Vagina (tissue), 2 donors: ENCODE data around the gene NTRK1.

ENCODE experiments used
- POLR2A ChIP-seq, 2 donors: fragments of 450-650 bp; IDR thresholded peaks; one replicate each; pipeline ENCODE4 v1.6.1; 2017; ENCODE audit warnings: antibody characterized with exemption in 2 of 2, mild to moderate bottlenecking in 2 of 2, moderate library complexity in 2 of 2
- POLR2AphosphoS5 ChIP-seq, 2 donors: sonication (generic); formaldehyde crosslinking; IDR thresholded peaks; one replicate each; pipeline ENCODE4 v1.9.0; 2017; ENCODE audit warnings: antibody characterized with exemption in 2 of 2, mild to moderate bottlenecking in 2 of 2, low read depth in 1 of 2; ENCODE audit not compliant: insufficient read depth in 1 of 2
- TF ChIP-seq, protein P1 (sequence below), 3 experiments: fragments of 450-650 bp in 2 of 3; fragments of 200-600 bp in 1 of 3; sonication (generic) in 1 of 3; IDR thresholded peaks; one replicate each; pipeline ENCODE4 v1.5.1; 2017 to 2019; ENCODE audit warnings: antibody characterized with exemption in 3 of 3, mild to moderate bottlenecking in 2 of 3, moderate library complexity in 2 of 3

DNA sequence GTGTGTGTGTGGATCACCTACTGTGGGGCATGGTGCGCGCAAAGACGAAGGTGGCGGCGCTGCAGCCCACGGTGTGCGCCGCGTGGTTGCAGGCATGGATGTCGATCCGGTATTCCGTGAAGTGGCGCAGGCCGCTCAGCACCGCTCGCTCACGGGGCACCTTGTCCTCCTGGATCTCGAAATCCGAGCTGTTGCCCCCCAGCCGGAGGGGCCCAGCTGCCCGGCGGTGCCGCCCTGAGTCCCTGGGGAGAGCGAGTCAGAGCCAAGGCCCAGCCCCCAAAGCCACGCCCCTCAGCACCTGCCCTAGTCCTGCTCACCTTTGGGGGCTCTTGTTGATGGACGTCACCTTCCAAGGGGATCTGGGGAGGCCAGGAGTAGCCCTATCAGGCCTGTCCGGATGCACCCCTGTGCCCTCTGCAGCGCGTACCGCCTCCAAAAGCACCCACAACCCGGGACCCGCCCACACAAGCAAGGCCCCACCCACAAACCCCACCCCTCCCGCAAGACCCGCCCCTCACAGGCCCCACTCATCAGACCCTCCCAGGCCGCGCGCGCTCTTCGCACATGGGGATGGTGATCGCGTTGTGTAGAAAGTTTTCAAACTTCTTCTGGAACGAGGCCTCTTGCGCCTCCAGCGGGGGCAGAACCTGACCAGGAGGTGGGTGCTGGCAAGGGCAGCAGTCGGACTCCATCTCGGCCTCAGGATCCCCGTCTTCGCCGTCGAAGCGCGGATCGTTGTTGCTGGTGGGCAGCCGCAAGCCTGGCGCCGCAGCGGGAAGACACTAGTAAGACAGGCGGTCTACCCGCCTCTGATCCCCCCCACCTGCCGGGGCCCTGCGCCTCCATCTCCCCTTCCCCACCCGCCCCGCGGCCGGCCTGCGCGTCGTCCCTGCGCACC, 15.4 kb upstream of the NTRK1 start:
- TF ChIP-seq, protein P1, sequence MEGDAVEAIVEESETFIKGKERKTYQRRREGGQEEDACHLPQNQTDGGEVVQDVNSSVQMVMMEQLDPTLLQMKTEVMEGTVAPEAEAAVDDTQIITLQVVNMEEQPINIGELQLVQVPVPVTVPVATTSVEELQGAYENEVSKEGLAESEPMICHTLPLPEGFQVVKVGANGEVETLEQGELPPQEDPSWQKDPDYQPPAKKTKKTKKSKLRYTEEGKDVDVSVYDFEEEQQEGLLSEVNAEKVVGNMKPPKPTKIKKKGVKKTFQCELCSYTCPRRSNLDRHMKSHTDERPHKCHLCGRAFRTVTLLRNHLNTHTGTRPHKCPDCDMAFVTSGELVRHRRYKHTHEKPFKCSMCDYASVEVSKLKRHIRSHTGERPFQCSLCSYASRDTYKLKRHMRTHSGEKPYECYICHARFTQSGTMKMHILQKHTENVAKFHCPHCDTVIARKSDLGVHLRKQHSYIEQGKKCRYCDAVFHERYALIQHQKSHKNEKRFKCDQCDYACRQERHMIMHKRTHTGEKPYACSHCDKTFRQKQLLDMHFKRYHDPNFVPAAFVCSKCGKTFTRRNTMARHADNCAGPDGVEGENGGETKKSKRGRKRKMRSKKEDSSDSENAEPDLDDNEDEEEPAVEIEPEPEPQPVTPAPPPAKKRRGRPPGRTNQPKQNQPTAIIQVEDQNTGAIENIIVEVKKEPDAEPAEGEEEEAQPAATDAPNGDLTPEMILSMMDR (IDR thresholded peaks at IDR 0.05) = no peak
- TF ChIP-seq POLR2A (IDR thresholded peaks at IDR 0.05) = no peak
- no peak for TF ChIP-seq POLR2AphosphoS5 (IDR thresholded peaks at IDR 0.05; ENCODE audit: insufficient read depth in 1 of 2, low read depth in 1 of 2)
